ENCODE measurements around the gene BASP1. TPM values are rescaled to one million over a fixed set of nuclear protein-coding genes. Genes with fewer than 3 reads are reported as not detected.
"Not testable (repeated sequence)": the region's sequence is repeated elsewhere in the genome, so short reads cannot be mapped to it uniquely, and the experiment has no call there.

Gene BASP1
- total RNA-seq, 2 experiments from 2014 or later: 0.66 to 0.85 TPM

GRCh38 chr5:17316970-17317459 lies 99.6 kb downstream of the BASP1 start:
- Mint-ChIP-seq H3K4me3 (no peak overlapping the region), H3K27ac (no peak overlapping the region), H3K27me3 (no peaks in the 10 kb centered on the region), H3K36me3 (no peaks in the 10 kb centered on the region), H3K9me3 (peaks cover 3% of the 10 kb centered on the region), H3K4me1 (no peaks in the 10 kb centered on the region)
- DNase-seq: no peak

- Mint-ChIP-seq H3K4me1 (no peaks in the 10 kb centered on the region), H3K4me3 (no peak overlapping the region), H3K9me3 (peaks cover 3% of the 10 kb centered on the region), H3K27me3 (no peaks in the 10 kb centered on the region), H3K36me3 (no peaks in the 10 kb centered on the region), H3K27ac (no peak overlapping the region)
- DNase-seq: no peak
Measured at GRCh38 chr5:17317473-17317872, 100.0 kb downstream of the BASP1 start.

- not testable (repeated sequence) for H3K27ac Mint-ChIP-seq, H3K9me3 Mint-ChIP-seq, H3K36me3 Mint-ChIP-seq, H3K4me1 Mint-ChIP-seq, DNase-seq, H3K4me3 Mint-ChIP-seq, H3K27me3 Mint-ChIP-seq
Measured at GRCh38 chr5:17319095-17319494, 101.7 kb downstream of the BASP1 start.

- Mint-ChIP-seq H3K27me3 (no peaks in the 10 kb centered on the region), H3K36me3 (no peaks in the 10 kb centered on the region), H3K9me3 (no peaks in the 10 kb centered on the region)
Measured at GRCh38 chr5:17325770-17326599, 108.6 kb downstream of the BASP1 start.

More at GRCh38 chr5:17325770-17326599, 108.6 kb downstream of the BASP1 start:
- Mint-ChIP-seq H3K4me1 (no peaks in the 10 kb centered on the region), H3K4me3 (no peak overlapping the region), H3K27ac (no peak overlapping the region)
- DNase-seq: no peak
